ENCODE results near the gene TAPBP. TPM values are rescaled to one million over a fixed set of nuclear protein-coding genes. Genes with fewer than 3 reads are reported as not detected.
"Not testable (repeated sequence)": the region's sequence is repeated elsewhere in the genome, so short reads cannot be mapped to it uniquely, and the experiment has no call there.

The TAPBP gene
- total RNA-seq, 2 donors from 2014 or later, result 7.0 to 11.1 TPM

- H3K27me3 ChIP-seq (ENCODE audit: control insufficient read depth, insufficient read depth, low read length, poor library complexity, severe bottlenecking), result no peaks in the 10 kb centered on the region
- H3K36me3 ChIP-seq (ENCODE audit: control insufficient read depth, insufficient read depth, low read length), result peaks cover 47% of the 10 kb centered on the region
- no peaks in the 10 kb centered on the region for H3K4me1 ChIP-seq (ENCODE audit: control insufficient read depth, insufficient read depth, low read length)
- H3K9ac ChIP-seq (ENCODE audit: extremely low read depth, low read length, poor library complexity, severe bottlenecking), result no peak overlapping the region
- no peak overlapping the region for H3K27ac ChIP-seq (ENCODE audit: low read depth, low read length)
- H3K4me3 ChIP-seq (ENCODE audit: low read length), result no peak overlapping the region
- DNase-seq, result no peak
- H3K9me3 ChIP-seq (ENCODE audit: control insufficient read depth, low read length), result no peaks in the 10 kb centered on the region
- Mint-ChIP-seq H3K4me1 (peaks cover 13% of the 10 kb centered on the region), H3K9me3 (no peaks in the 10 kb centered on the region), H3K4me3 (peak overlapping the region; percentile 83), H3K27ac (no peak overlapping the region), H3K27me3 (ENCODE audit: insufficient read depth) (no peaks in the 10 kb centered on the region), H3K36me3 (ENCODE audit: low read depth) (peaks cover 41% of the 10 kb centered on the region)
- TF ChIP-seq CTCF (conservative IDR thresholded peaks at IDR 0.05), result no peak
- WGBS, 2 experiments (ENCODE audit: insufficient coverage in 1 of 2, insufficient read length in 1 of 2), result 93% methylated on average over 16 to 22 of the region's 22 CpGs
These were observed 26.6 kb downstream of the TAPBP start for GRCh38 chr6:33286946-33287914.

DNA sequence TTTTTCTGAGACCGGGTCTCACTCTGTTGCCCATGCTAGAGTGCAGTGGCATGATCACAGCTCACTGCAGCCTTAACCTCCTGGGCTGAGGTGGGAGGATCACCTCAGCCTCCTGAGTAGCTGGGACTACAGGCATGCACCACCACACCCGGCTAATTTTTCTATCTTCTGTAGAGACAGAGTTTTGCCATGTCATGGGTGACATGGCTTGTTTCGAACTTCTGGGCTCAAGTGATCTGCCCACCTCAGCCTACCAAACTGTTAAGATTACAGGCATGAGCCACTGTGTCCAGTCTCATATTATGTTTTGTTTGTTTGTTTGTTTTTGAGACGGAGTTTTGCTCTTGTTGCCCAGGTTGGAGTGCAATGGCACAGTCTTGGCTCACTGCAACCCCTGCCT is 28.7 kb downstream of the TAPBP start:
- not testable (repeated sequence) for H3K9ac ChIP-seq (ENCODE audit: extremely low read depth, low read length, poor library complexity, severe bottlenecking); H3K27ac Mint-ChIP-seq; H3K27me3 ChIP-seq (ENCODE audit: control insufficient read depth, insufficient read depth, low read length, poor library complexity, severe bottlenecking); H3K27me3 Mint-ChIP-seq (ENCODE audit: insufficient read depth); H3K9me3 ChIP-seq (ENCODE audit: control insufficient read depth, low read length); H3K4me1 Mint-ChIP-seq; H3K9me3 Mint-ChIP-seq; H3K4me1 ChIP-seq (ENCODE audit: control insufficient read depth, insufficient read depth, low read length); DNase-seq; H3K4me3 ChIP-seq (ENCODE audit: low read length); H3K4me3 Mint-ChIP-seq; H3K27ac ChIP-seq (ENCODE audit: low read depth, low read length)
- peaks cover 32% of the 10 kb centered on the region for H3K36me3 Mint-ChIP-seq (ENCODE audit: low read depth)
- WGBS, 2 experiments (ENCODE audit: insufficient coverage in 1 of 2, insufficient read length in 1 of 2), result 79 to 96% methylated on average over 3 to 4 of the region's 4 CpGs
- H3K36me3 ChIP-seq (ENCODE audit: control insufficient read depth, insufficient read depth, low read length), result peaks cover 42% of the 10 kb centered on the region

- no peak overlapping the region for H3K9ac ChIP-seq (ENCODE audit: extremely low read depth, low read length, poor library complexity, severe bottlenecking)
- Mint-ChIP-seq H3K4me1 (peaks cover 18% of the 10 kb centered on the region), H3K9me3 (no peaks in the 10 kb centered on the region), H3K4me3 (no peak overlapping the region), H3K27ac (peak overlapping the region; percentile 30), H3K36me3 (ENCODE audit: low read depth) (peaks cover 35% of the 10 kb centered on the region), H3K27me3 (ENCODE audit: insufficient read depth) (no peaks in the 10 kb centered on the region)
- H3K27ac ChIP-seq (ENCODE audit: low read depth, low read length), result no peak overlapping the region
- H3K4me3 ChIP-seq (ENCODE audit: low read length), result no peak overlapping the region
- WGBS, 2 experiments (ENCODE audit: insufficient coverage in 1 of 2, insufficient read length in 1 of 2), result 91 to 97% methylated on average over 3 to 6 of the region's 6 CpGs
- H3K9me3 ChIP-seq (ENCODE audit: control insufficient read depth, low read length), result no peaks in the 10 kb centered on the region
- H3K27me3 ChIP-seq (ENCODE audit: control insufficient read depth, insufficient read depth, low read length, poor library complexity, severe bottlenecking), result no peaks in the 10 kb centered on the region
- no peak for TF ChIP-seq CTCF (conservative IDR thresholded peaks at IDR 0.05)
- no peaks in the 10 kb centered on the region for H3K4me1 ChIP-seq (ENCODE audit: control insufficient read depth, insufficient read depth, low read length)
- no peak for DNase-seq
- peaks cover 57% of the 10 kb centered on the region for H3K36me3 ChIP-seq (ENCODE audit: control insufficient read depth, insufficient read depth, low read length)
These were observed 33.3 kb downstream of the TAPBP start for GRCh38 chr6:33280539-33280938.

Data from endodermal cell (in vitro differentiated cells).